NOMO-1 treated with dmso at 0.1 percent for 144 hours (cell line): ENCODE data around the gene OR7D4.
"Not testable (repeated sequence)": the region's sequence is repeated elsewhere in the genome, so short reads cannot be mapped to it uniquely, and the experiment has no call there.

Source experiments
- DNase-seq: peaks from one replicate; lab custom pipeline; 2025; ENCODE audit not compliant: unreplicated experiment; lab: John Stamatoyannopoulos, UW

Gene OR7D4

GRCh38 chr19:9219489-9219888 is at the start of gene OR7D4:
Gene OR7D4 (minus strand): TSS chr19:9219589. CDS start chr19:9214837, 4,752 bp downstream.
- DNase-seq = no peak

- no peak for DNase-seq
These were observed 31.8 kb upstream of the OR7D4 start for GRCh38 chr19:9251236-9251635.

GRCh38 chr19:9250630-9251029 is 31.2 kb upstream of the OR7D4 start, which contains the start of gene OR7E24:
Gene OR7E24 (plus strand): TSS chr19:9250930. CDS start chr19:9251044, 114 bp downstream.
- no peak for DNase-seq

- DNase-seq = no peak
These were observed 13.8 kb downstream of the OR7D4 start for GRCh38 chr19:9205501-9206113.

- not testable (repeated sequence) for DNase-seq
These were observed 21.3 kb downstream of the OR7D4 start for GRCh38 chr19:9198044-9198443.

- no peak for DNase-seq
These were observed 29.9 kb downstream of the OR7D4 start for GRCh38 chr19:9189535-9189934.

GRCh38 chr19:9187191-9187590 is 32.2 kb downstream of the OR7D4 start:
- no peak for DNase-seq

GRCh38 chr19:9183000-9183399 is 36.4 kb downstream of the OR7D4 start:
- no peak for DNase-seq

GRCh38 chr19:9178901-9179300 is 40.5 kb downstream of the OR7D4 start, which contains the start of gene OR7D2:
Gene OR7D2 (plus strand): TSS chr19:9178979. CDS start chr19:9185782, 6,803 bp downstream.
- no peak for DNase-seq

- DNase-seq = no peak
These were observed 44.1 kb downstream of the OR7D4 start for GRCh38 chr19:9175326-9175725.

GRCh38 chr19:9171393-9171991 is 47.9 kb downstream of the OR7D4 start:
- DNase-seq = no peak

- DNase-seq = no peak
These were observed 52.5 kb downstream of the OR7D4 start for GRCh38 chr19:9166846-9167245.

GRCh38 chr19:9165261-9165660 is 54.1 kb downstream of the OR7D4 start:
- no peak for DNase-seq

- no peak for DNase-seq
These were observed 58.0 kb downstream of the OR7D4 start for GRCh38 chr19:9161427-9161826.
